ENCODE measurements around the gene ENDOD1. TPM values are rescaled to one million over a fixed set of nuclear protein-coding genes. Genes with fewer than 3 reads are reported as not detected.

ENDOD1 gene
- total RNA-seq, 1 experiment from 2014 or later: 16.2 TPM

GRCh38 chr11:95076416-95076815 is 13.2 kb upstream of the ENDOD1 start:
- DNase-seq (ENCODE audit: low read depth): no peak

DNA sequence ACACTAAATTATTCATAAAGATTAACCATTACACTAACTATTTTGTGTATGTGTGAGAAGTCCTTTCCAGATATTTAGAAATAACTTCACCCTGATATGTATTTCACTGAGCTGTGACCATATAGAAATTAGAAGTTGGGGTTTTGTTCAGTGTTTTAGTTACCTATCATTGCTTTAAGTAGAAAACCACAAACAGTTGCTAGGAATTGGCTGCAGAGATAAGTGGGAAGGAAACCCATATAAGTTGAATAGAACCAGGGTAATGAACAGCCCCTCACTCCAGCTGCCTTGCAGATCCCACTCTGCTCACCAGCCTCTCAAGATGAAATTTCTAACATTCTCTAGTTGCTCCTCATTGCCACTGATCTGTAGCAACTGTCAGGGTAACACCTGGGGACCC is 12.7 kb upstream of the ENDOD1 start:
- no peak for DNase-seq (ENCODE audit: low read depth)

DNA sequence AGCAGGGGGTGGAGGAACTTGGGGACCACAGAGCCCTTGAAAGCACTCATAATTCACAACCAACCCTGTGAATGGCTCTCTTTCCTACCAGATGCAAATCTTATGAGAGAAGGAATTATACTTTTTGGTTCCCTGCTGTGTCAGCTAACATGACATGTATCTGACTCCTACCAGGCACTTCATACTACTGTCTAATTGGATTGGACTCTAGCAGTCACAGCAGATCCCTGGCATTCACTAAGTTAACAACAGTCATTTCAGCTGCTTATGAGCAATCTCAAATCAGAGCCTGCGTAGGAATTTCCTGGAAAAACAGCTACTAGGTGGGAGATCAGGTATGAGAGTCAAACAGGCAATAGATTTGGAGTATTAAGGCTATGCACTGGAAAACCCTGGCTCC is 11.1 kb upstream of the ENDOD1 start:
- DNase-seq (ENCODE audit: low read depth): no peak

DNA sequence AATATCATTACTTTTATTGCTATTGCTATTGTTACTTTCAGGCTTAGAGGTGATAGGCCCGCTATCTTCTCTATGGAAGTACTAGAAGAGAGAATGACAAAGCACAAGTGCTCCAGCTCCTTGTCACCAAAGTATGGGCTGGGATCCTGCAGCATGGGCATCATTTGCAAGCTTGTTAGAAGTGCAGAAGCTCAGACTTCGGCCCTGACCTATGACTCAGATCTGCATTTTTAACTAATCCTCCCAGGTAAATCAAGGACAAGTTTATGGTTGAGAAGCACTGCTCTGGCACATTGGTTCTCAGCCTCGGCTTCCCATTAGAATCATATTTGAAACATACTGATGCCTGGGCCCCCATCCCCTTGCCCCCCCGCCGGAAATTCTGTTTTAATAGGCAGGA is 8.6 kb upstream of the ENDOD1 start:
- no peak for DNase-seq (ENCODE audit: low read depth)

- no peak for DNase-seq (ENCODE audit: low read depth)
These were observed 8.2 kb upstream of the ENDOD1 start for GRCh38 chr11:95081412-95081811.

- DNase-seq (ENCODE audit: low read depth): no peak
These were observed 7.1 kb upstream of the ENDOD1 start for GRCh38 chr11:95082576-95083001.

GRCh38 chr11:95084509-95084908 is 5.1 kb upstream of the ENDOD1 start:
- peak; percentile 42 for DNase-seq (ENCODE audit: low read depth)

DNA sequence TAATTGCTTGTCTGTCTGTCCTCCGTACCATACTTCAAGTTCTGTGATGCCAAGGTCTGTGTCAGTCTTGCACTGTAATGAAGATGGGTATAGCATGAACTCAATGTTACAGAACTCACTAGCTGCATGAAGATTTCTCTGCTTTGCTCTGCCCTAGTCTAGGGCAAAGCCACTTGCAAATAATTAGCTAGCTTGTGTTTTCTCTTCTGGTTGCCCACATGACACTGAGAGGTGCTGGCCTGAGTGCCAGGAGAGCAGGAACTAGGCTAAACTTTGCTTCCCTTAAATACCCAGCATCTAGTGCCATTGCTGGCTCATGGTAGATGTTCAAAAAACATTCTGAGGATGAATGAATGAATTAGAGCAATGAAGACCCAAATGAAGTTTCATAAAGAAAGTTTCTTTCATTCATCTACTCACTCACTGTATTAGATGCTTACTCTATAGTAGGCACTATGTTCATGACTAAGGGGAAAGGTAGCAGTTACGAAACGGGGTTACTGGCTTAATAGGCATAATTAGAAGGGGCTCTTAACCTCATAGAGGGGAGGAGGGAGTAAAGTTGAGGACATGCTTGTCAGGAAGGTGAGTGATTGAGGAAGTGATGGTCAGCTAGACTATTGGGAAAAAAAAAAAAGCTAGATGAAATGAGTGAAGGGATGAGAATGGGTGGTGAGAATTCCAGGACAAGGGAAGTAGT is 4.4 kb upstream of the ENDOD1 start:
- DNase-seq (ENCODE audit: low read depth): no peak

DNA sequence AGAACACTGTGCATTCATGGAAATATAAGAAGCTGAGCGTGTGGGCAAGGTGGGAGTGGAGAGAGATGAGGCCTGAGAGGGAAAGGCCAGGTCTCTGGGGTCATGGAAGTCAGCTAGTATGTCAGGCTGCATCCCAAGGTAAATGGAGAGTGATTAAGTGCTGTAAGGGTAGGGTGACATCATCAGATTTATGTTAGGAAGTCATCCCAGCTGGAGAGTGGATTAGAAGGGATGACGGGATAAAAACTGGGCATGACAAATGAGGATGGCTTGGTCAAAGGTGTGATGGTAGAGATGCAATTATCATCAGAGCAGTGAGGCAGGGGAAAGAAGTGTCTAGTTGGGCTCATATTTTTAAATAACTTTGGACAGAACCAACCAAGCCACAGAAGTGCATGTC is 3.5 kb upstream of the ENDOD1 start:
- DNase-seq (ENCODE audit: low read depth): no peak

DNA sequence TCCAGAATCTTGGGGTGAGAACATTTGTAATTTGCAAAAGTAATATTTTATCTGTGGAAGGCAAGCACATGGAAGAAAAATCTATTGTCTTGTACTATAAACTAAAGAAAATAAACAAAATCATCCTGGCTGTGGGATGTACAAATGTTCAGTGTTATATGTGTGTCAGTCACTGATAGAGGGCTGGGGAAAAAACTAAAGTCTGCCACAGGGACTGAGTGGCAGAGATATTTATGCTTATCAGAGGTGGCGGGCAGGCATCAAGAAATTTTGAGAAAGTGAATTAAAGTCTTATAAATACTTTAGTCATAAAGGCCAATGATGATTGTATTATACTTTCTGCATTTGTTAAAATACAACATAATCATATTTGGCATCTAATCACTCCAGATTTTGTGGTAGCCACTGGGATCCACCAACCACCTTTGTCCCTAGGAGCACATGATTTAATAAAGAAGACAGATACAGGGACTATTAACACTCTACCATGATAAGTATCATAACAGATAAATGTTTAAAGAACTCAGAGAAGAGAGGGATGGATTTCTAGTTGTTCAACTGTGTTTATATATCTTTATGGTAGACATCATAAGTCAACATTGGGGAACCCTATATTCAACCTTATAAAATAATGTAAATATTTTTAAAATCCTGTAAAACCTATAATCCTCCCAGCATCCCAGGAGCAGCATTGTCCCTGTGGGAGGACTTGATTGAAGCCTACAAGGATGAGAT is 2.6 kb upstream of the ENDOD1 start:
- no peak for DNase-seq (ENCODE audit: low read depth)

GRCh38 chr11:95088946-95089619 is 563 bp upstream of the ENDOD1 start:
- DNase-seq (ENCODE audit: low read depth): no peak

- no peak for DNase-seq (ENCODE audit: low read depth)
These were observed 2.1 kb downstream of the ENDOD1 start for GRCh38 chr11:95091663-95092180.

- DNase-seq (ENCODE audit: low read depth): peak; percentile 49
These were observed 3.1 kb downstream of the ENDOD1 start for GRCh38 chr11:95092549-95093324.

DNA sequence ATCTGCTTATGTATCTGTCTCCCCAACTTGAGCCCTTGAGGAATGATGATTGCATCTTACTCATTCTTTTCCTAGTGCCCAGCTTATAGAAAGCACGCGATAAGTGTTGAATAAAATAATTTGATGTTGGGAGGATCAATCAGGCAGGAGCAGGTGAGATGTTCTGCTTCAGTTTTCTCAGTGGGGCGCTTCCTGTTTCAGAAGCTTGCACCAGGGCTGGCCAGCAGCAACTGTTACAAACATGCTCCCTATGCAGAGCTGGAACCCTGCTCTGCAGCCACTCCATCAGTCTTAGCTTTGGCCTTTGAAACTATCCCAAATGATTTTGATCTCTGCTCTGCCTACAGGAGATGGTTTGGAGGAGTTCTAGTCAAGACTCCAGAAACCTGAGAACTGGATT is 3.9 kb downstream of the ENDOD1 start:
- DNase-seq (ENCODE audit: low read depth): no peak

GRCh38 chr11:95095858-95096587 is 6.4 kb downstream of the ENDOD1 start:
- no peak for DNase-seq (ENCODE audit: low read depth)

- no peak for DNase-seq (ENCODE audit: low read depth)
These were observed 7.6 kb downstream of the ENDOD1 start for GRCh38 chr11:95097209-95097608.

- DNase-seq (ENCODE audit: low read depth): no peak
These were observed 9.2 kb downstream of the ENDOD1 start for GRCh38 chr11:95098826-95099225.

DNA sequence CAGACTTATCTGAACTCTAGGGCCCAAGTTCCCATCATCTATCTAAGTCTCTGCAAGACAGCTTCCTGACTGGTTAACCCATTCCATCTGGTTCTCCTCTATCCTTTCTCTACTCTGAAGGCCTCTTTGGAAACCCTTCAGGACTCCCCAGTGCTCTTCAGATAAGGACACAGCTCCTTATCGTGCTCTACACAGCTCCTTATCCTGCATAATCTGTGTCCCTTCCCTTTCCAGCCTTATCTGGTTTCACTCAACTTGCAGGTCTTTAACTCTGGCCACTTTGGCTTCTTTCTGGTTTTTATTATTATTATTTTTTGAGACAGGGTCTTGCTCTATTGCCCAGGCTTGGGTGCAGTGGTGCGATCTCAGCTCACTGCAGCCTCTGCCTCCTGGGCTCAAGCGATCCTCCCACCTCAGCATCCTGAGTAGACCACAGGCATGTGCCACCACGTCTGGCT is 10.6 kb downstream of the ENDOD1 start:
- DNase-seq (ENCODE audit: low read depth): no peak

DNA sequence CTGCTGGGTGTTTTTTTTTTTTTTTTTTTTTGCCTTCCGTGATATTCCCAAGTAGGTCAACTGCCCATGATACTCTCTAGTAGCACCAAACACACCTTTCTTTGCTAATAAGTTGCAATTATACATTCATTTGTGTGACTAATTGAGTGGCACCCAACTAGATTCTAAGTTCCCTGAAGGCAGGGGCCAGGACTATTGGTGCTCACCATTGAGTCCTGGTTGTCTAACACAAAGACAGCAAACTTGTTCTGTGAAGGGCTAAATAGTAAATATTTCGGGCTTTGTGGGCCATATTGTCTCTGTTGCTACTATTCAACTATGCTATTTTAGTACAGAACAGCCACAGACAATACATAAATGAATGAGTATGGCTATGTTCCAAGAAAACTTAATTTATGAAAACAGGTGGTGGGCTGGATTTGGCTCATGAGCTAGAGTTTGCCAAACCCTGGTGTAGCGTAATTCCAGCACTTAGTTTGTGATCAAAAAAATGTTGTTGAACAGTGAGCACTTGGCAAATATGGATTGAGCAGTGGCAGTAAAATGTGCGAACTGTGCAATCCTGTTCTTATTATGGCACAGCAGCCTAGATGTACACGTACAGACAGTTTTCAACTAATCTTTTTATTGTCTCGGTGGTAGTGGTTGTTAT is 11.3 kb downstream of the ENDOD1 start:
- DNase-seq (ENCODE audit: low read depth): no peak

- no peak for DNase-seq (ENCODE audit: low read depth)
These were observed 12.3 kb downstream of the ENDOD1 start for GRCh38 chr11:95101935-95102334.

DNA sequence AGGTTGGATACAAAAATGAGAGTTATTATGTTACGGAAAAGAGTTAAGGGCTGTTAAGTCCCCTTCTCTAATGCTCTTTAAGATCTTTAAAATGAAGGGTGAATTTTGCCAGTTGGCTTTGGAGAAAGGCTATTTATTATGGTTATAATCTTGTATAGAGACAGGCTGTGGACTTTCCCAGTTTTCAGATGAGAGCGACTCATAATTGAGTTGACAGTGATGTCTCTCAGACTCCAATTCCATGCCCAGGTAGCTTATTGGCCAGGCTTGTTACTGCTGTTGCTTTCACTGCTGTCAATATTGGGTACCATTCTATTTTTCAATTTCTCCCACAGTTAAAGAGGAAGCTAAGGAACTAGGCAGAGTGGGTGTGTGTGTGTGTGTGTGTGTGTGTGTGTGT is 13.1 kb downstream of the ENDOD1 start:
- DNase-seq (ENCODE audit: low read depth): no peak
